H1 (cell line): Measurements from ENCODE around the gene RXRA. TPM values are rescaled to one million over a fixed set of nuclear protein-coding genes. Genes with fewer than 3 reads are reported as not detected.

Source experiments
- RNF2 ChIP-seq: fragments of 200-900, 300-1000 bp; sonication (generic); IDR thresholded peaks from 2 replicates; pipeline ENCODE4 v1.7.1; 2016; ENCODE audit warnings: borderline replicate concordance, low read depth, mild to moderate bottlenecking, antibody characterized with exemption, low read length; ENCODE audit not compliant: poor library complexity, severe bottlenecking; ENCODE audit errors: missing control alignments
- SIX5 ChIP-seq: IDR thresholded peaks from 2 replicates; pipeline ENCODE4 v1.6.1; 2011; ENCODE audit warnings: mild to moderate bottlenecking, low read depth, low read length
- polyA plus RNA-seq, 7 experiments: library from polyadenylated mRNA; depleted of rRNA in 3 of 7; stranded (reverse) in 5 of 7; unstranded in 2 of 7; fragments of >200 nt in 5 of 7; fragments of 200-250 nt in 2 of 7; gene quantifications; 1 replicate in 5 of 7; 2 replicates in 1 of 7; 4 replicates in 1 of 7; pipeline versions ENCODE4 v1.2.1 to v1.2.3, GENCODE V29; 2011 to 2013; ENCODE audit warnings: missing spikeins in 2 of 7, mixed read lengths in 2 of 7
- total RNA-seq: library from RNA; stranded (reverse); fragmentation: NEBNext Ultra II Directional; extraction: Animal tissue kit (Norgen Biotek cat#: 25700); gene quantifications from 2 replicates; pipeline ENCODE4 v1.2.1, GENCODE V29; 2021

RXRA gene
- total and polyA plus RNA-seq, 2 of the 8 experiments (the other 6 are each of a cell fraction or from before 2014, with no cell fraction given): 9.8 to 29.4 TPM

- TF ChIP-seq SIX5 (no peak), RNF2 (no peak)
These were observed 31.8 kb upstream of the RXRA start (continued) for GRCh38 chr9:134294153-134295071.
